Measurements from ENCODE around the gene SPTBN2. TPM values are rescaled to one million over a fixed set of nuclear protein-coding genes. Genes with fewer than 3 reads are reported as not detected.

Gene SPTBN2
- total RNA-seq, 4 donors from 2014 or later: 1.7 to 23.1 (median 6.0) TPM

DNA sequence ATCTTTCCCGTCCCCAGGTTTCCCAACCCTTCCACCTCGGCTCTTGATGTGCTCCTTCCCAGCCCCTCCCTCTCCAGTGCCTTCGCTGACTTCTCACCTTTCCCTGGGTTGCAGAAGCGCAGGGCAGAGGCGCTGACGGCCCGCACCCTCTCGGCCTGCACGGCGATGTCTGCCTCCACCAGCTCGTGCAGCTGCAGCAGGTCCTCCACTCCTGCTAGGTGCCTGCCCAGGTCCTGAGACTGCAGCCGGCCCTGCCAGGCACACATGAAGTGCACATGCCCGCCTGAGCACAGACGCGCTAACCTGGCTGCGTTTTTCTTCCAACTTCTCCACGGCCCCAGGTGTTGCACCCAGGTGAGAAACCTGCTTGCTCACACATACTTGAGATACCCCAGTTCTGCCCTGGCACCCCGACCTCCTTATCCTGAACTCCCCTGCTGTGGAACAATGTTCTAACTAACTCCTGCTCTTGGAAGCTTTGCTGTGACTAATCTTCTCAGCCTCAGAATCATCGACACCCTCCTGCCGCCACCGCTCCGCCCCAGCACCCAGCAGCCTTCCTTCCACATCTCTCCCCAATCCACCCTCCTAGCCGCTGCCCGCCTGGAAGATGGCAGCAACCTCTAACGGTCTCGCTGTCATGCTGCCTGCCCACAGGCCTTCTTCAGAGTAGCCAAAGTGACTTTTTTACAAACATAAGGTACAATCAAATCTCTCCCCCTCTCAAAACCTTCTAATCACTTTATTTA is 23.3 kb downstream of the SPTBN2 start:
- H3K27ac ChIP-seq: no peak overlapping the region
- H3K27me3 ChIP-seq: no peaks in the 10 kb centered on the region
- TF ChIP-seq, protein P1, sequence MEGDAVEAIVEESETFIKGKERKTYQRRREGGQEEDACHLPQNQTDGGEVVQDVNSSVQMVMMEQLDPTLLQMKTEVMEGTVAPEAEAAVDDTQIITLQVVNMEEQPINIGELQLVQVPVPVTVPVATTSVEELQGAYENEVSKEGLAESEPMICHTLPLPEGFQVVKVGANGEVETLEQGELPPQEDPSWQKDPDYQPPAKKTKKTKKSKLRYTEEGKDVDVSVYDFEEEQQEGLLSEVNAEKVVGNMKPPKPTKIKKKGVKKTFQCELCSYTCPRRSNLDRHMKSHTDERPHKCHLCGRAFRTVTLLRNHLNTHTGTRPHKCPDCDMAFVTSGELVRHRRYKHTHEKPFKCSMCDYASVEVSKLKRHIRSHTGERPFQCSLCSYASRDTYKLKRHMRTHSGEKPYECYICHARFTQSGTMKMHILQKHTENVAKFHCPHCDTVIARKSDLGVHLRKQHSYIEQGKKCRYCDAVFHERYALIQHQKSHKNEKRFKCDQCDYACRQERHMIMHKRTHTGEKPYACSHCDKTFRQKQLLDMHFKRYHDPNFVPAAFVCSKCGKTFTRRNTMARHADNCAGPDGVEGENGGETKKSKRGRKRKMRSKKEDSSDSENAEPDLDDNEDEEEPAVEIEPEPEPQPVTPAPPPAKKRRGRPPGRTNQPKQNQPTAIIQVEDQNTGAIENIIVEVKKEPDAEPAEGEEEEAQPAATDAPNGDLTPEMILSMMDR (IDR thresholded peaks at IDR 0.05): no peak
- no peak for TF ChIP-seq POLR2A (IDR thresholded peaks at IDR 0.05)
- no peaks in the 10 kb centered on the region for H3K4me1 ChIP-seq
- no peaks in the 10 kb centered on the region for H3K36me3 ChIP-seq
- H3K4me3 ChIP-seq: no peak overlapping the region
- no peaks in the 10 kb centered on the region for H3K9me3 ChIP-seq
- DNase-seq: no peak

DNA sequence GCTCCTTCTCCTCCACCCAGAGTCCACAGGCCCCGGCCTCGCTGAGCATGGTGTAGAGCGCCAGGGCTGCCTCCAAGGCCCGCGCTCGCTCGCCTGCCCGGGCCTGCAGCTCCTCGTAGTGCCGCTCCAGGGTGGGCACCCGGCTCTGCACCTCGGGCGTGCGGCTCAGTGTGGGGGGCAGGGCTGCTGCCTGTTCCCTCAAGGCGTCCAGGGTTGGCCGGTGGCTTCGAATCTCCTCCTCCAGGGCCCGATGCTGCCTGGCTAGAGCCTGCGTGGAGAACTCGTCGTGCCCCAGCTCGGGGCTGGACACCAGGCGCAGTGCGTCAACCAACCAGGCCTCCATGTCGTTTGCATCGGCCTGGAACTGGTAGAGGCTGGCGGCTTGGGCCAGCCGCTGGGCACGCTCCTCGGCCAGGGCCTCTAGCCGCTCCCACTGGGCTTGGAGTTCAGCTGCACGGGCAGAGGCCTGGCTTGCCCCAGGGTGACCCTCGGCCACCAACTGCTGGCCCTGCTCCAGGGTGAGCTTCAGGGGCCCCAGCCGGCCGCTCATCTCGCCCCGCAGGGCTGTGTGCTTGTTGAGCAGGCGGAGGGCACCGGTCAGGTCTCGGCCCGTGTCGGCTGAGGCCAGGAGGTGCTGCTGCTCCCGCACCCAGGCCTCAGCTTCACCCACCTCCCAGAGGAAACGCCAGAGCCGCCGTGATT is 24.2 kb downstream of the SPTBN2 start:
- DNase-seq: no peak
- Histone ChIP-seq H3K27ac (no peak overlapping the region), H3K4me3 (no peak overlapping the region), H3K4me1 (no peaks in the 10 kb centered on the region), H3K27me3 (no peaks in the 10 kb centered on the region), H3K9me3 (no peaks in the 10 kb centered on the region), H3K36me3 (no peaks in the 10 kb centered on the region)
- TF ChIP-seq POLR2A (IDR thresholded peaks at IDR 0.05): no peak

DNA sequence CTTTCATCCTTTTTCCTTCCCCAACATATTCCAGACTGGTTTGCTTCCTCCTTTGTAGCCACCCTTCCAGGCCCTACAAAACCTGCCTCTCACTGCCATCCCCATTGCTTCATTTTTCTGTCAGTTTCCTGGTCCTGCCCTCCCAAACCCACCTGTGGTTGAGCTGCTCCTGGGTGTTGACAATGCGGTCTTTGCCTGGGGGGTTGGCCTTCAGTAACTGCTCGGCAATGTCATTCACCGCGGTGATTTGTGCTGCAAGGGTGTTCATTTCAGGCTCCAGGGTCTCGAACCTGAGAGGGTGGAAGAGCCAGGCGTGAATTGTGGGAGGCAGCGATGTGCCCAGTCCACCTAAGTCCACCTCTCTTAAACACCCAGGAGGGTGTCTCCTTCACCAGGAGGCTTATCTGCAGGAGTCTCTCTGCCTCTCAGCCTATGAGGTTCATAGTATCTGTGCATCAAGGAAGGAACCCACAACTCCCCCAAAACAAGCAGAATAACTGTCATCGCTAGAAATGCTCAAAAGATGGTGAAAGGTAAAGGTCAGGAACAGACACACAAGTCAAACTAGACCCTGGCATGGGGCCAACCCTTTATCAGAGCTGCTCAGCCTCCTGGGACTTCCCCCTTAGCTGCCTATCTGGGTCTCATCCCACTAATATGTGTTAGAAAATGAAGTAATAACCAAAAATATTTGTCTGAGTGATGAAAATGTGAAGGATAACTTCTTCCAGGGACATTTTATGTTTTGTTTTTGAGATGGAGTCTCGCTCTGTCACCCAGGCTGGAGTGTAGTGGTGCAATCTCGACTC is 27.4 kb downstream of the SPTBN2 start:
- DNase-seq: no peak

DNA sequence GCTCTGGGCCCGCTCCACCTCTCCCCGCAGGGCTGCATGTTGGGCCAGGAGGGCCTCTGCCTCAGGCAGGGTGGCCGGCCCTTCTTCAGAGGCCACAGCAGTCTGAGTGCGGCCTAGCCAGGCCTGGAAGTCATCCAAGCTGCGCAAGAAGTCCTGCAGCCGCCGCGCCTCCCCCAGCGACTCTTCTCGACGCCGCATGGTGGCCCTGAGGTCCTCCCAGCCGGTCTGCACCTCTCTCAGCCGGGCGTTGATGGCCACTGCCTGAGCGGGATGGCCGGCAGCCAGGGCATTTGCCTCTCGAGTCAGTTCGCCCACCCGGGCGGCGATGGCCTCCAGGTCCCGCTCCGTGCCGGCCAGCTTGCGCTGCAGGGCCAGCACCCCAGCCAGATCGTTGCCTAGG is 28.3 kb downstream of the SPTBN2 start:
- no peak for TF ChIP-seq POLR2A (IDR thresholded peaks at IDR 0.05)
- no peaks in the 10 kb centered on the region for H3K27me3 ChIP-seq
- no peaks in the 10 kb centered on the region for H3K4me1 ChIP-seq
- no peaks in the 10 kb centered on the region for H3K36me3 ChIP-seq
- no peak overlapping the region for H3K27ac ChIP-seq
- H3K4me3 ChIP-seq: no peak overlapping the region
- no peak for DNase-seq
- H3K9me3 ChIP-seq: no peaks in the 10 kb centered on the region

More for the DNA sequence above, 27.4 kb downstream of the SPTBN2 start:
- H3K4me1 ChIP-seq: no peaks in the 10 kb centered on the region
- H3K9me3 ChIP-seq: no peaks in the 10 kb centered on the region
- no peak overlapping the region for H3K4me3 ChIP-seq
- TF ChIP-seq, protein P1 (IDR thresholded peaks at IDR 0.05): no peak
- no peak for TF ChIP-seq POLR2A (IDR thresholded peaks at IDR 0.05)
- H3K36me3 ChIP-seq: no peaks in the 10 kb centered on the region
- H3K27ac ChIP-seq: no peak overlapping the region
- H3K27me3 ChIP-seq: no peaks in the 10 kb centered on the region

DNA sequence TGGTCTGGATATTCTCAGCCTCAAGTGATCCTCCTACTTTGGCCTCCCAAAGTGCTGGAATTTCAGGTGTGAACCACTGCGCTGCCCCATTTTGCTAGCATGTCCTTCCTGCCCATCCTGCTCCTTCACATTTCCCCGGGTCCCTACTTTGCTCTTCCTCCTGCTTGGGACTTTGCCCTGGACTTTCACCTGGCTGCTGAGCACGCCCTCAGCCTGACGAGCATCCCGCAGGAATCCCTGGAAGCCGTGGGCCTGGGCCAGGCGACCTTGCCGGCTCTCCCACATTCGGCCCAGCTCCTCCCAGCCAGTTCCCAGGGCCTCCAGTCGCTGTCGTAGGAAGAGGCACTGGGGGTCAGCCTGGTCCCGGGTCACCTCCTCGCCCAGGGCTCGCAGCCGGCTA is 28.7 kb downstream of the SPTBN2 start:
- Histone ChIP-seq H3K27me3 (no peaks in the 10 kb centered on the region), H3K4me3 (no peak overlapping the region), H3K9me3 (no peaks in the 10 kb centered on the region), H3K27ac (no peak overlapping the region), H3K36me3 (no peaks in the 10 kb centered on the region), H3K4me1 (no peaks in the 10 kb centered on the region)
- peak in 2 of 3 donors; percentile 65 to 71 for DNase-seq
- no peak for TF ChIP-seq POLR2A (IDR thresholded peaks at IDR 0.05)
- TF ChIP-seq, protein P1 (IDR thresholded peaks at IDR 0.05): no peak

DNA sequence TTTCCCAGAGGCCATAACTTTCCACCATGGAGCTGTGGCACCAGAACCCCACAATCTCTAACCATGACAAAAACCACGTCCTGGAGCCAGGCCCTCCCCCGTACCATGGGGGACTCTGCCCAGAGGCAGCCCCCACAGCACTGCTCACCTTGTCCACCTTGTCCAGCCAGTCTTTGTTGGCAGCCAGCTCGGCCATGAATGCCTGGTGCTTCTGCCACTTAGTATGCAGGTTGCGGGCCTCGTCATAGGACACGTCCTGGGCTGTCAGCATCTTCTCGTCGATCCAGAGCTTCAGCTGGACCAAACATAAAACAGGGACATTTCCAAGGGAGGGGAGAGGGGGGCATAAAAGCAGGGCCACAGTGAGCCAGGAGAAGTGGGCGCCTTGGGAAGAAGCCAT is 30.5 kb downstream of the SPTBN2 start:
- TF ChIP-seq, protein P1 (IDR thresholded peaks at IDR 0.05): no peak
- no peak for TF ChIP-seq POLR2A (IDR thresholded peaks at IDR 0.05)
- no peaks in the 10 kb centered on the region for H3K4me1 ChIP-seq
- no peaks in the 10 kb centered on the region for H3K27me3 ChIP-seq
- H3K36me3 ChIP-seq: no peaks in the 10 kb centered on the region
- no peak overlapping the region for H3K27ac ChIP-seq
- H3K9me3 ChIP-seq: no peaks in the 10 kb centered on the region
- no peak for DNase-seq
- H3K4me3 ChIP-seq: no peak overlapping the region

All from Peyer's patch (tissue), 4 donors.